Tibial nerve (tissue), 4 donors: ENCODE results near the gene MAP7D3.

ENCODE experiments used
- CTCF ChIP-seq, 5 experiments: fragments of 200-600 bp in 3 of 5; fragments of 450-650 bp in 2 of 5; sonication (generic) in 3 of 5; IDR thresholded peaks; one replicate each; pipeline ENCODE4 v1.5.1; 2016 to 2019; ENCODE audit warnings: antibody characterized with exemption in 5 of 5, mild to moderate bottlenecking in 3 of 5, moderate library complexity in 2 of 5
- EP300 ChIP-seq, 2 donors: sonication (generic); formaldehyde crosslinking; IDR thresholded peaks; one replicate each; pipeline ENCODE4 v1.6.1; 2017; ENCODE audit warnings: antibody characterized with exemption in 2 of 2, mild to moderate bottlenecking in 1 of 2
- POLR2A ChIP-seq, 2 donors: fragments of 450-650 bp; IDR thresholded peaks; one replicate each; pipeline ENCODE4 v1.6.1; 2017; ENCODE audit warnings: antibody characterized with exemption in 2 of 2, mild to moderate bottlenecking in 2 of 2, moderate library complexity in 2 of 2

- TF ChIP-seq POLR2A (IDR thresholded peaks at IDR 0.05): no peak
- no peak for TF ChIP-seq CTCF (IDR thresholded peaks at IDR 0.05)
- no peak for TF ChIP-seq EP300 (IDR thresholded peaks at IDR 0.05)
These were observed 22.4 kb downstream of the MAP7D3 start for GRCh38 chrX:136228839-136229207.
